Stimulated activated CD8-positive, alpha-beta memory T cell treated with anti-CD3 and anti-CD28 coated beads, Interleukin-15, amount 100 ng/mL, for 1 hour (primary cell): ENCODE measurements around the gene PPM1A.

Experiments
- DNase-seq: peaks from one replicate; pipeline ENCODE4 v3.0.0-alpha.2; 2020; ENCODE audit warnings: low read depth

Gene PPM1A

DNA sequence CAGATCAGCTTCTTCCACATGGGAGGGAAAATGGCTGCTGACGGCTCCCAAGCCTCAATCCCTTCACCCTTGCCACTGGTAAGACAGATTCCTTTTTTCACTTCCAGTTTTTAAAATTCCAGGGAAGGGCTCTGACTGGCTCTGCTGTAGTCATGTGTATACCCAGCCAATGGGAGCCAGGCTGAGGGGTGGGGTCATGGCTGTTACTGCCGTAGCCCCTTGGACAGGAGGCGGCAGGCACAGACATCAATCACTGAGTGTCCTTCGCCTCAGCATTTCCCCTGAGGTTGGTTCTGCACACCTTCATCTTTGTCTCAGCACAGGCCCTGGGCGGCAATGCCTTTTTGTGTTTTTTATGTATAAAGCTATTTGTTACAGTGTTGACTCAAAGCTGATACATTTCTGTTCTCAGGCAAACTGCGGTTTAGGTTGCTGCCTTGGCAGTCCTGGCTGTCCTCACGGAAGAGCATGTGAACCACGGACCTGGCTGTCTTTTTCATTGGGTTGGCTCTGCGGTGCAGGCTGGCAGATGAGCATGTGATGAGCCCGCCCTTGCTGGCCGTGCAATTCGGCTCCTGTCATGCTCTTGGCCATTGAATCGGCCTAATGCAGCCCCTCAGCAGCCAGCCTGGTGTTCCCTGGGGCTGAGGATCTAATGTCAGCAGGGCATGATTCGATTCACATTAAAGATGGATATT lies 74.3 kb downstream of the PPM1A start:
- DNase-seq = no peak

GRCh38 chr14:60324837-60325236 lies 75.8 kb downstream of the PPM1A start:
- DNase-seq = no peak

DNA sequence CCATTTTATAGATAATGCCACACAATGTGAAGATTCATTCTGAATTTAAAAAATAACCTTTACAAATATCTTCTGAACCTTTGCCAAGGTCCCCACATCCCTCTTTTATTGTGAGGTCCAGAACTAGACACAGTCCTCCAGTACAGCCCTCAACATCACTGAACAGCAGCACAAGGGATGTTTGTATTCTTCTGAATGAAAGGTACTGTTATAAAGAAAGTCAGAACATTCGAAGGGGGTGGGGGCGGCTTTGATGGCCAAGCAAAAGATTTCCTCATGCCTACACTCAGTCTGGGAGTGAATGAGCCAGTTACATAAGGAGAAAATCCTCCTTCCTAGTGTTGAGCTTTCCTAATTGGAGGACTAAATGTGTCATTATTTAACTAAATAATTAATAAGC lies 77.3 kb downstream of the PPM1A start:
- no peak for DNase-seq

DNA sequence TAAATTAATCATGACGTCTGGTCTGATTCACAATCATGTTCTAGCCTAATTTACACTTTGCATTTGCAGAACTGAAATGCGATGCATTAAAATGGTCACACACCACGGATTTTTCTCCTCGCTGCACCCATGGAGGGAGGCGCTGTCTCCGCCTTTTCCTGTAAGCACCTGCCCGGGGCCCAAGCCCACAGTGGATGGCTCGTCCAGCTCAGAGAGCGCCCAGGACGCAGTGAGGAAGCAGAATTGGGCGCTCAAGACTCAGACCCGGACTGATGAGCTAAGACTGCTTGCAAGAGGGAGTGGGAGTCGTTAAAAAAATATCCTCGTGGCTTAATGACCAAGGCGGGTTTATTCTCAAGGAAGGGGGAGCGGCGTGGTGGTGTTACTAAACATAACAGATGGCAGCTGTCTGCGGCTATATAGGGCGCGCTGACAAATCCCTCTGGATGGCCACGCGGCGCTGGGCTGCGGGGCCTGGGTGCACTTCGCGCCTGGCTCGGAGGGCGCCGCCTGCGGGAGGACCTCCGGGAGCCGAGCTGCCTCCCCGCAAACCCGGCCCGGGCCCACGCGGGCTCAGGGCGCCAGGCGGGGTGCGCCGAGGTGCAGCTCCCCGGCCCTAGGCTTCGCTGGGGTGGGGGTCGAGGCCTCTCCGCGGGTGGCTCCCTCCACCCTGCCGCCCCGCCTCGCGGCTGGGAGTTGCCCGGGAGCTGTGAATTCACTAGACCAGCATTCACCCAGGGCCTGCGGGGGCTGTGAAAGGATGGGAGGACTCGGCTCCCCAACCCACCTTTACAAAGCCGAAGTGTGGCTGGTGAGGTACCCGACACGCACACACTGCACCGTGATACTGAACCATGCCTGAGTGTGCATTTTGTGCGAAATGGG lies 78.7 kb downstream of the PPM1A start:
- DNase-seq = no peak

GRCh38 chr14:60328583-60328982 lies 79.6 kb downstream of the PPM1A start:
- no peak for DNase-seq

GRCh38 chr14:60329274-60329673 lies 80.3 kb downstream of the PPM1A start:
- DNase-seq = no peak

GRCh38 chr14:60331201-60332045 lies 82.4 kb downstream of the PPM1A start:
- peak; percentile 65 for DNase-seq

- DNase-seq = no peak
These were observed 83.0 kb downstream of the PPM1A start for GRCh38 chr14:60332046-60332399.

GRCh38 chr14:60332869-60333268 lies 83.8 kb downstream of the PPM1A start:
- no peak for DNase-seq

DNA sequence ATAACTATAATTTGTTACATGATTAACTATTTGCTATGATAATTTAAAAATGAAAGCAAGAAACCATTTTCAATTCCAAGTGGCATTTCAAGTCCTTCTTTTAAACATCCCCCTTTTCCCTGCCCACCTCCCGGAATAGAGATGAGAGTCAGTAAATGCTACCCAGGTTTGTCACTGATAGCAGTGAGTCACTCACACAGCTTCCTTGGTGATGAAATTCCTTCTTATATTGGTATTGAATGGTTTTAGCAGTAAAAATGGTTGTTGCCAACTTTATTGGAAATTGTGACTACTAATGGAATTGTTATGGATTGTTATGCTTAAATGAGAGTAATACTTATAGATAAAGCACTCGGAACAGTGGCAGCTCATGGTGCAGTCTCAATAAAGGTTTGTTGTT lies 90.5 kb downstream of the PPM1A start:
- no peak for DNase-seq

- DNase-seq = no peak
These were observed 94.6 kb downstream of the PPM1A start for GRCh38 chr14:60343571-60344071.

GRCh38 chr14:60344751-60345150 lies 95.7 kb downstream of the PPM1A start:
- DNase-seq = no peak

GRCh38 chr14:60346706-60347105 lies 97.7 kb downstream of the PPM1A start:
- DNase-seq = no peak

- DNase-seq = no peak
These were observed 99.2 kb downstream of the PPM1A start for GRCh38 chr14:60348211-60348610.
